K562 (cell line): ENCODE measurements around the gene NIPAL4. TPM values are rescaled to one million over a fixed set of nuclear protein-coding genes. Genes with fewer than 3 reads are reported as not detected.

ENCODE experiments used
- BCLAF1 ChIP-seq, 2 experiments: fragments of 450-650 bp in 1 of 2; IDR thresholded peaks; 2 replicates each; pipeline ENCODE4 v1.6.1; 2011 to 2017; ENCODE audit warnings: low read depth in 2 of 2, antibody characterized with exemption in 1 of 2, borderline replicate concordance in 1 of 2, low read length in 1 of 2, mild to moderate bottlenecking in 1 of 2, mixed read lengths in 1 of 2; ENCODE audit not compliant: control insufficient read depth in 1 of 2
- CUX1 ChIP-seq: fragments of 200-800 bp; sonication (Bioruptor generic); IDR thresholded peaks from 2 replicates; pipeline ENCODE4 v1.6.1; 2016; ENCODE audit warnings: missing genetic modification characterization, missing compliant biosample characterization
- PHTF2 ChIP-seq: fragments of 250-450 bp; sonication (Bioruptor Pico); IDR thresholded peaks from 2 replicates; pipeline ENCODE4 v1.5.0; 2021; ENCODE audit warnings: mild to moderate bottlenecking
- RCOR1 ChIP-seq, 2 experiments: IDR thresholded peaks; 2 replicates each; pipeline ENCODE4 v1.6.1; 2012; ENCODE audit warnings: low read depth in 2 of 2, low read length in 2 of 2, borderline replicate concordance in 1 of 2, improper control_type of control experiment in 1 of 2
- RREB1 ChIP-seq: fragments of 250-450 bp; sonication (Bioruptor Pico); IDR thresholded peaks from 2 replicates; pipeline ENCODE4 v1.4.0; 2020
- SNRNP70 ChIP-seq: fragments of 200-400 bp; formaldehyde crosslinking; optimal IDR thresholded peaks from 2 replicates; pipeline ENCODE3; 2017; ENCODE audit warnings: low read depth, low read length
- polyA plus RNA-seq, 8 experiments: library from polyadenylated mRNA; depleted of rRNA in 4 of 8; stranded (reverse) in 5 of 8; unstranded in 3 of 8; fragments of >200 nt; fragmentation: Nextera tagmentation in 2 of 8; fragmentation: Illumina TruSeq in 1 of 8; extraction: Ambion mirVana in 2 of 8; extraction: Trizol in 1 of 8; gene quantifications; 2 replicates each; pipeline versions ENCODE4 v1.2.1 to v1.2.3, GENCODE V29; 2011 to 2014; ENCODE audit warnings: inconsistent platforms in 1 of 8, missing spikeins in 1 of 8
- total RNA-seq, 7 experiments: library from RNA; depleted of rRNA in 6 of 7; stranded (reverse); fragments of >200 nt in 6 of 7; fragmentation: Illumina TruSeq in 2 of 7; extraction: Trizol in 2 of 7; gene quantifications; 2 replicates each; pipeline versions ENCODE4 v1.2.1 to v1.2.3, GENCODE V29; 2011 to 2021; ENCODE audit warnings: low replicate concordance in 1 of 7

NIPAL4 gene
- total and polyA plus RNA-seq, 9 of the 15 experiments (the other 6 are each of a cell fraction or from before 2014, with no cell fraction given): not detected

GRCh38 chr5:157470631-157471030 is 10.6 kb downstream of the NIPAL4 start (continued):
- no peak for TF ChIP-seq RREB1 (CRISPR knock-in tag)
- no peak for TF ChIP-seq BCLAF1 (IDR thresholded peaks at IDR 0.05; ENCODE audit: borderline replicate concordance in 1 of 2, control insufficient read depth in 1 of 2, low read depth in 2 of 2, low read length in 1 of 2)
- no peak for TF ChIP-seq CUX1 (CRISPR knock-in tag)
- TF ChIP-seq RCOR1 (IDR thresholded peaks at IDR 0.05; ENCODE audit: borderline replicate concordance in 1 of 2, low read depth in 2 of 2, low read length in 2 of 2): no peak
- TF ChIP-seq PHTF2: no peak
- TF ChIP-seq SNRNP70: no peak
